OCI-LY1 (cell line): ENCODE results near the gene RSRP1.
"Not testable (repeated sequence)": the region's sequence is repeated elsewhere in the genome, so short reads cannot be mapped to it uniquely, and the experiment has no call there.

Experiments used
- H2AFZ ChIP-seq: fragments of 200-600 bp; sonication (generic), shearing (Covaris generic); 2 replicates; pipeline ENCODE4 v1.6.0; 2014; ENCODE audit warnings: antibody characterized with exemption, mild to moderate bottlenecking, low read length
- H3F3A ChIP-seq: fragments of 200-600 bp; sonication (generic), shearing (Covaris generic); 2 replicates; pipeline ENCODE4 v1.6.0; 2014; ENCODE audit warnings: mild to moderate bottlenecking, antibody characterized with exemption, low read length, moderate library complexity; ENCODE audit not compliant: insufficient read depth
- H3K27ac ChIP-seq: fragments of 200-600 bp; sonication (generic); 2 replicates; pipeline ENCODE4 v1.5.1; 2014; ENCODE audit warnings: low read length, mixed run types, mild to moderate bottlenecking, low read depth; ENCODE audit not compliant: poor library complexity, severe bottlenecking
- H3K27me3 ChIP-seq: fragments of 200-600 bp; sonication (generic); 2 replicates; pipeline ENCODE4 v1.6.0; 2014; ENCODE audit warnings: antibody characterized with exemption, mild to moderate bottlenecking, low read length, moderate library complexity; ENCODE audit not compliant: insufficient read depth
- H3K36me3 ChIP-seq: fragments of 200-600 bp; sonication (generic); 2 replicates; pipeline ENCODE4 v1.6.1; 2014; ENCODE audit warnings: mild to moderate bottlenecking, antibody characterized with exemption, low read length, moderate library complexity, mixed read lengths; ENCODE audit not compliant: insufficient read depth
- H3K4me1 ChIP-seq: fragments of 200-600 bp; sonication (generic); 2 replicates; pipeline ENCODE4 v1.5.1; 2014; ENCODE audit warnings: mild to moderate bottlenecking, low read length, moderate library complexity; ENCODE audit not compliant: insufficient read depth, severe bottlenecking
- H3K4me2 ChIP-seq: fragments of 200-600 bp; sonication (generic), shearing (Covaris generic); 2 replicates; pipeline ENCODE4 v1.6.1; 2014; ENCODE audit warnings: low read length
- H3K4me3 ChIP-seq: fragments of 200-600 bp; sonication (generic); 2 replicates; pipeline ENCODE4 v1.5.1; 2014; ENCODE audit warnings: low read length, low read depth, mild to moderate bottlenecking, mixed read lengths; ENCODE audit not compliant: poor library complexity, severe bottlenecking
- H3K79me2 ChIP-seq: fragments of 200-600 bp; shearing (Covaris generic); 2 replicates; pipeline ENCODE4 v1.6.1; 2016; ENCODE audit warnings: mixed run types, low read length, mixed read lengths; ENCODE audit not compliant: insufficient read depth
- H3K9ac ChIP-seq: fragments of 200-600 bp; sonication (generic), shearing (Covaris generic); 2 replicates; pipeline ENCODE4 v1.6.1; 2014; ENCODE audit warnings: mild to moderate bottlenecking, low read length, mixed read lengths
- H3K9me2 ChIP-seq: fragments of 200-600 bp; sonication (generic), shearing (Covaris generic); 2 replicates; pipeline ENCODE4 v1.6.1; 2014; ENCODE audit warnings: low read depth, mild to moderate bottlenecking, low read length, mixed read lengths
- H3K9me3 ChIP-seq: fragments of 200-600 bp; shearing (Covaris generic); 2 replicates; pipeline ENCODE4 v1.6.1; 2014; ENCODE audit warnings: low read length, mixed read lengths
- H4K20me1 ChIP-seq: fragments of 200-600 bp; sonication (generic), shearing (Covaris generic); 2 replicates; pipeline ENCODE4 v1.6.0; 2016; ENCODE audit warnings: mild to moderate bottlenecking, low read length; ENCODE audit not compliant: insufficient read depth
- TF ChIP-seq, protein P1 (sequence below): fragments of 200-600 bp; sonication (generic), shearing (Covaris generic); IDR thresholded peaks from 2 replicates; pipeline ENCODE4 v1.5.1; 2017; ENCODE audit warnings: mild to moderate bottlenecking, antibody characterized with exemption, low read length, moderate library complexity, mixed read lengths

The RSRP1 gene

DNA sequence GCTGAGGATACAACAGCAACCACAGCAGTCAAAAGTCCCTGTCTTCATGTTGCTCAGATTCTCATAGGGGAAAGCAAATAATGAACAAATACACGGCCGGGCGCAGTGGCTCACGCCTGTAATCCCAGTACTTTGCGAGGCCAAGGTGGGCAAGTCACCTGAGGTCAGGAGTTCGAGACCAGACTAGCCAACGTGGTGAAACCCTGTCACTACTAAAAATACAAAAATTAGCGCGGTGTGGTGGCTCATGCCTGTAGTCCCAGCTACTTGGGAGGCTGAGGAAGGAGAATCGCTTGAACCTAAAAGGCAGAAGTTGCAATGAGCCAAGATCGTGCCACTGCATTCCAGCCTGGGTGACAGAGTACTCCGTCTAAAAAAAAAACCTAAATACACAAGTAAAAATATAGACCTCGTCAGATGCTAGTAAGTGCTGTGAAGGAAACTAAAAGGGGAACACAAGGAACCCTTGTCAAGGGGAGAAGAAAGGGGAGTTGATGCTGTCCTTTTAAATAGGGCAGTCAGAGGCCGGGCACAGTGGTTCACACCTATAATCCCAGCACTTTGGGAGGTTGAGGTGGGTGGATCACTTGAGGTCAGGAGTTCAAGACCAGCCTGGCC, 21.0 kb upstream of the RSRP1 start:
- H4K20me1 ChIP-seq, H3K36me3 ChIP-seq, H3K9ac ChIP-seq, H3K27ac ChIP-seq, H3K27me3 ChIP-seq, H2AFZ ChIP-seq, H3K79me2 ChIP-seq, H3K9me3 ChIP-seq, H3K4me1 ChIP-seq, H3K9me2 ChIP-seq, H3F3A ChIP-seq: not testable (repeated sequence)
- peak overlapping the region; percentile 55 for H3K4me3 ChIP-seq
- peak overlapping the region; percentile 63 for H3K4me2 ChIP-seq

DNA sequence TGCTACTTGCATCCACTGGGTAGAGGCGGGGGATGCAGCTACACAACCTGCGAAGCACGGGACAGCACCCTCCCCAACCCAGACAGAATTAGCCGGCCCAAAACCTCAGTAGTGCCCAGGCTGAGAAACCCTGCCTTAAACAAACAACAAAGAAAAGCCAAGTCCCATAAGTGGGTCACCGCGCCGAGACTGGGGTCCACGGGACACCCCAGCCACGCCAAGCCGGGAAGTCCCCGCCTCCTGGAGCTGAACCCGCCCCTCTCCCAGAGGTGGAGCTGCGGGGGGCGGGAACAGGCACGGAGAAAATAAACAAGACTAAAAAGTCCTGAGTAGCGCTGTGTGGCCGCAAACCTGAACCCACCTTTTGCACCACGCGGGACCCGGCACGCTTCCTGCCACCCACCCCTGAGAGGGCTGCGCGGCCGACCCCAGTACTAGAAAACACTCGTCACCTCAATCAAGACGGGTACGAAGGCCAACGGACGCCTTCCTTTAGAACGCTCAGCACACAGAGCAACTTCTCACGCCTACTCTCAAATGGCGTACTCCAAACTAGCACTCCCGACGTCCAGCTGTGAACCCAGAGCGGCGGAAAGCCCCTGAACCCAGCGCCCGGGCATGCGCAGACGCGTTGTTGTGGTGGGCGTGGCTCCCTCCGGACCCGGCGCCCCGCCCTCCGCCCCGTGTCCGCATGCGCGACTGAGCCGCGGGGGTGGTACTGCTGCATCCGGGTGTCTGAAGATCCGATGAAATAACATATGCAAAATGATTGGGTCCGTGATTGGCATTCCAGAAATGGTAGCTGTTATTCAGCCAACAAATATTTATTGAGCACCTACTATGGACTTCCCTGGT, 20.3 kb upstream of the RSRP1 start:
- Histone ChIP-seq H3K4me3 (peak overlapping the region; percentile 55), H3K4me2 (peak overlapping the region; percentile 63), H3K9ac (peak overlapping the region; percentile 45; the same call in 1 of the 2 replicates)
- H3F3A ChIP-seq, H2AFZ ChIP-seq, H4K20me1 ChIP-seq, H3K27me3 ChIP-seq, H3K9me3 ChIP-seq, H3K79me2 ChIP-seq, H3K36me3 ChIP-seq, H3K4me1 ChIP-seq, H3K27ac ChIP-seq, H3K9me2 ChIP-seq: not testable (repeated sequence)

DNA sequence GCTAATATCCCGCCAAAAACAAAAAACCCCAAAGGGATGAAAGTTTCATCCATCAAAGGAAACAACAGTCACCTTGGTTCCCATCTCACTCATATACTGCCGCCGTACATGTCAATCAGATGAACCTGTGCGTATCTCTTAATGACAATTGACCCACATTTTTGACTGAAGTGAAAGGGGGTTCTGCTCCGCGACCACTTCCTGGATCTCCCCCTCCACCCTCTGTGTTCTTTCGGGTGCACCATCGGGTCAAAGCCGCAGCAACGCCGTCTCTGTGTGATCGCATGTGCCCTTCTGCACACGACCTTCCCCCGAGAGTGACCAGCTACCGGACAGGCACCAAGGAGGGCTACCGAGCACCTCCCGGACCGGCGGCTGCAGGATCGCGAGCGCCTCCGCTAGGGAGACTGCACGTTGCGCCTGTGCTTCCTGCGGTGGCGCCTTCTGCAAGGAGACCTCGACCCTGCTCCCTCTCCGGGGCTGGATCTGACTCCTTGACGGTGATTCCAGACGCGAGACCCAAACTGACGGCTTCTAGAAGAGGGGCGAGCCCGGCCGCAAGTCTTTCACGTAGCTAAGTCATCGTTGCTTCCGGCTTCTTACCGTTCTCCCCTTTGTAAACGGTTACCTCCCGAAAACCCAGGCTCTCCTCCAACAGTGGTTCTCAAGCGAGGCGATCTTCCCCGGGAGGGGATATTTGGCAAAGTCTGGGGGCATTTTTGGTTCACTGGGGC, 19.5 kb upstream of the RSRP1 start:
- peak overlapping the region; percentile 67; the same call in 1 of the 2 replicates for H3K9ac ChIP-seq
- H3K27ac ChIP-seq, result not testable (repeated sequence)

DNA sequence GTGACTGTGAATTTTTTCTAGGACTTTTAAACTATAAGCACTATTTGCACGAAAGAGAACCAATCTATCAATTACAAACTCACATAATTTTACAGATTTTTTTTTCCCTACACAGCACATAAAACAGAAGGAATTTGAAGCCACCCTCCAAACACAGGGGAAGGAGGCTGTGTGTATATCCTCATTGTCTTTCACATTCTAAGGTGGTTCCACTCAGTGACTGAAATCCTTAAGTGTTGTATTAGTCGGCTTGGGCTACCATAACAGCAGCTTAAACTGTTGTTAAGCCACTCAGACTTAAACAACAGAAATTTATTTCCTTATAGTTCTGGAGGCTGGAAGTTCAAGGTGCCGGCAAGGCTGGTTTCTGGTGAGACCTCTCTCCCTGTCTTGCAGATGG, 13.1 kb upstream of the RSRP1 start:
- not testable (repeated sequence) for H3K9me2 ChIP-seq, H3K9me3 ChIP-seq, H3K79me2 ChIP-seq, H3K4me2 ChIP-seq, H3K27ac ChIP-seq, H3K27me3 ChIP-seq, H3K36me3 ChIP-seq, H3K9ac ChIP-seq, H3K4me3 ChIP-seq, H2AFZ ChIP-seq, H4K20me1 ChIP-seq, H3F3A ChIP-seq, H3K4me1 ChIP-seq

More for the DNA sequence above, 19.5 kb upstream of the RSRP1 start:
- not testable (repeated sequence) for H2AFZ ChIP-seq, H3K27me3 ChIP-seq, H3K79me2 ChIP-seq, H3K9me3 ChIP-seq, H3F3A ChIP-seq, H3K9me2 ChIP-seq, H3K36me3 ChIP-seq, H4K20me1 ChIP-seq, H3K4me1 ChIP-seq
- Histone ChIP-seq H3K4me2 (peak overlapping the region; percentile 75), H3K4me3 (peak overlapping the region; percentile 69)

DNA sequence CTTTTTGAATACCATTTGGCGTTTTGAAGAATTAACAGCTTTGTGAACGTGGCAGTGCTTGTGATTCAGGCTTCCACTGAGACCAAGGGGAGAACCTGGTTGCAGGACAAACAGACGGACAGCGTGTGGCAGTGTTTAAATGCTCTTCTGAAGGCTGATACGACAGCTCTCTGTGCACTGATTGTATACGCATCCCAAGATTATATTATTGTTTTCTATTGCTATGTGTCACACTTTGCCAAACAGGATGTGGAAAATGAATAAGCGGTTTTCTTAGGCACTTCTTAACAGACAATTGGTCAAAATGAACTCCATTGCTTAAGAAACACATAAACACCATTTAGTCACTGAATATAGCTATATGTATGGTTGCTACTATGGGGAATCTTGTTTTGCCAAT, 12.6 kb upstream of the RSRP1 start:
- H3K9ac ChIP-seq, H3K36me3 ChIP-seq, H2AFZ ChIP-seq, H3F3A ChIP-seq, H3K4me3 ChIP-seq, H3K9me3 ChIP-seq, H4K20me1 ChIP-seq, H3K4me1 ChIP-seq, H3K27ac ChIP-seq, H3K9me2 ChIP-seq, H3K79me2 ChIP-seq, H3K4me2 ChIP-seq, H3K27me3 ChIP-seq: not testable (repeated sequence)
- TF ChIP-seq, protein P1, sequence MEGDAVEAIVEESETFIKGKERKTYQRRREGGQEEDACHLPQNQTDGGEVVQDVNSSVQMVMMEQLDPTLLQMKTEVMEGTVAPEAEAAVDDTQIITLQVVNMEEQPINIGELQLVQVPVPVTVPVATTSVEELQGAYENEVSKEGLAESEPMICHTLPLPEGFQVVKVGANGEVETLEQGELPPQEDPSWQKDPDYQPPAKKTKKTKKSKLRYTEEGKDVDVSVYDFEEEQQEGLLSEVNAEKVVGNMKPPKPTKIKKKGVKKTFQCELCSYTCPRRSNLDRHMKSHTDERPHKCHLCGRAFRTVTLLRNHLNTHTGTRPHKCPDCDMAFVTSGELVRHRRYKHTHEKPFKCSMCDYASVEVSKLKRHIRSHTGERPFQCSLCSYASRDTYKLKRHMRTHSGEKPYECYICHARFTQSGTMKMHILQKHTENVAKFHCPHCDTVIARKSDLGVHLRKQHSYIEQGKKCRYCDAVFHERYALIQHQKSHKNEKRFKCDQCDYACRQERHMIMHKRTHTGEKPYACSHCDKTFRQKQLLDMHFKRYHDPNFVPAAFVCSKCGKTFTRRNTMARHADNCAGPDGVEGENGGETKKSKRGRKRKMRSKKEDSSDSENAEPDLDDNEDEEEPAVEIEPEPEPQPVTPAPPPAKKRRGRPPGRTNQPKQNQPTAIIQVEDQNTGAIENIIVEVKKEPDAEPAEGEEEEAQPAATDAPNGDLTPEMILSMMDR, result 0 out of 2 replicates have a peak, but pooled peaks have one; percentile 16
